ENCODE measurements around the gene PGAP6. TPM values are rescaled to one million over a fixed set of nuclear protein-coding genes. Genes with fewer than 3 reads are reported as not detected.
A peak's percentile ranks its signal among the peaks of the same experiment; 100 is the strongest.

Gene PGAP6
- total and polyA plus RNA-seq, 9 of the 15 experiments (the other 6 are each of a cell fraction or from before 2014, with no cell fraction given), result 0.45 to 50.2 (median 39.3) TPM

DNA sequence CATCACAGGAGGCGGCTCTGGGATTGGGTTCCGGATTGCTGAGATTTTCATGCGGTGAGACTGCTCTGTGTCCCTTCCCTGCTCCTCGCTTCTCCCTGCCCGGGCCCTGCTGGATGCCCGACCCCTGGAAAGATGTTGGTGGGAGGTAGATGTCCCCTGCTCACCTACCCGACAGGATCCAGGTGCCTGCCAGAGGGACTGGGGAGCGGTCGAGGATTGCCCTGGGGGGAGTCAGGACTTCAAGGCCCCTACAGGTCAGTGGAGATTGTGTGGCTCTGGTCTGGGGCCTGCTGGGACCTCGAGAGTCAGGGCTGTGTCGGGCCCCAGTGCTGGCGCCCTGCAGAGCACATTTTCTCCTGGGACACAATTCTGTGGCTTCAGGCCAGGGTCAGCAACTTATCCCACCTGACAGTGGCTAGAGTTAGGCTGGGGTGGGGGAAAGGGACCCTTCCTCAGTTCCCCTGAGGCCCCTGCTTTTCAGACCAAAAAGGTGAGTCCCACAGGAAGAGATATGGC lies 23.3 kb upstream of the PGAP6 start:
- ATAC-seq (no peak), FAIRE-seq (no peak), DNase-seq (ENCODE audit: extremely low read depth in 1 of 4, low spot score in 3 of 4) (no peak)
- TF ChIP-seq, protein P1, sequence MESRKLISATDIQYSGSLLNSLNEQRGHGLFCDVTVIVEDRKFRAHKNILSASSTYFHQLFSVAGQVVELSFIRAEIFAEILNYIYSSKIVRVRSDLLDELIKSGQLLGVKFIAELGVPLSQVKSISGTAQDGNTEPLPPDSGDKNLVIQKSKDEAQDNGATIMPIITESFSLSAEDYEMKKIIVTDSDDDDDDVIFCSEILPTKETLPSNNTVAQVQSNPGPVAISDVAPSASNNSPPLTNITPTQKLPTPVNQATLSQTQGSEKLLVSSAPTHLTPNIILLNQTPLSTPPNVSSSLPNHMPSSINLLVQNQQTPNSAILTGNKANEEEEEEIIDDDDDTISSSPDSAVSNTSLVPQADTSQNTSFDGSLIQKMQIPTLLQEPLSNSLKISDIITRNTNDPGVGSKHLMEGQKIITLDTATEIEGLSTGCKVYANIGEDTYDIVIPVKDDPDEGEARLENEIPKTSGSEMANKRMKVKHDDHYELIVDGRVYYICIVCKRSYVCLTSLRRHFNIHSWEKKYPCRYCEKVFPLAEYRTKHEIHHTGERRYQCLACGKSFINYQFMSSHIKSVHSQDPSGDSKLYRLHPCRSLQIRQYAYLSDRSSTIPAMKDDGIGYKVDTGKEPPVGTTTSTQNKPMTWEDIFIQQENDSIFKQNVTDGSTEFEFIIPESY (CRISPR knock-in tag; IDR thresholded peaks at IDR 0.05), result peak; percentile 52; the same call in 1 of the 2 replicates
- TF ChIP-seq ZNF79 (CRISPR knock-in tag; IDR thresholded peaks at IDR 0.05; ENCODE audit: low read depth) (no peak), ZZZ3 (IDR thresholded peaks at IDR 0.05) (no peak), DDX20 (tag; IDR thresholded peaks at IDR 0.05; ENCODE audit: low read depth) (no peak), ZNF263 (CRISPR knock-in tag; IDR thresholded peaks at IDR 0.05; ENCODE audit: borderline replicate concordance) (0 out of 2 replicates have a peak, but pooled peaks have one; percentile 29), RBFOX2 (IDR thresholded peaks at IDR 0.05; ENCODE audit: low read depth, low read length) (0 out of 2 replicates have a peak, but pooled peaks have one; percentile 18)
- TF ChIP-seq, protein P2, sequence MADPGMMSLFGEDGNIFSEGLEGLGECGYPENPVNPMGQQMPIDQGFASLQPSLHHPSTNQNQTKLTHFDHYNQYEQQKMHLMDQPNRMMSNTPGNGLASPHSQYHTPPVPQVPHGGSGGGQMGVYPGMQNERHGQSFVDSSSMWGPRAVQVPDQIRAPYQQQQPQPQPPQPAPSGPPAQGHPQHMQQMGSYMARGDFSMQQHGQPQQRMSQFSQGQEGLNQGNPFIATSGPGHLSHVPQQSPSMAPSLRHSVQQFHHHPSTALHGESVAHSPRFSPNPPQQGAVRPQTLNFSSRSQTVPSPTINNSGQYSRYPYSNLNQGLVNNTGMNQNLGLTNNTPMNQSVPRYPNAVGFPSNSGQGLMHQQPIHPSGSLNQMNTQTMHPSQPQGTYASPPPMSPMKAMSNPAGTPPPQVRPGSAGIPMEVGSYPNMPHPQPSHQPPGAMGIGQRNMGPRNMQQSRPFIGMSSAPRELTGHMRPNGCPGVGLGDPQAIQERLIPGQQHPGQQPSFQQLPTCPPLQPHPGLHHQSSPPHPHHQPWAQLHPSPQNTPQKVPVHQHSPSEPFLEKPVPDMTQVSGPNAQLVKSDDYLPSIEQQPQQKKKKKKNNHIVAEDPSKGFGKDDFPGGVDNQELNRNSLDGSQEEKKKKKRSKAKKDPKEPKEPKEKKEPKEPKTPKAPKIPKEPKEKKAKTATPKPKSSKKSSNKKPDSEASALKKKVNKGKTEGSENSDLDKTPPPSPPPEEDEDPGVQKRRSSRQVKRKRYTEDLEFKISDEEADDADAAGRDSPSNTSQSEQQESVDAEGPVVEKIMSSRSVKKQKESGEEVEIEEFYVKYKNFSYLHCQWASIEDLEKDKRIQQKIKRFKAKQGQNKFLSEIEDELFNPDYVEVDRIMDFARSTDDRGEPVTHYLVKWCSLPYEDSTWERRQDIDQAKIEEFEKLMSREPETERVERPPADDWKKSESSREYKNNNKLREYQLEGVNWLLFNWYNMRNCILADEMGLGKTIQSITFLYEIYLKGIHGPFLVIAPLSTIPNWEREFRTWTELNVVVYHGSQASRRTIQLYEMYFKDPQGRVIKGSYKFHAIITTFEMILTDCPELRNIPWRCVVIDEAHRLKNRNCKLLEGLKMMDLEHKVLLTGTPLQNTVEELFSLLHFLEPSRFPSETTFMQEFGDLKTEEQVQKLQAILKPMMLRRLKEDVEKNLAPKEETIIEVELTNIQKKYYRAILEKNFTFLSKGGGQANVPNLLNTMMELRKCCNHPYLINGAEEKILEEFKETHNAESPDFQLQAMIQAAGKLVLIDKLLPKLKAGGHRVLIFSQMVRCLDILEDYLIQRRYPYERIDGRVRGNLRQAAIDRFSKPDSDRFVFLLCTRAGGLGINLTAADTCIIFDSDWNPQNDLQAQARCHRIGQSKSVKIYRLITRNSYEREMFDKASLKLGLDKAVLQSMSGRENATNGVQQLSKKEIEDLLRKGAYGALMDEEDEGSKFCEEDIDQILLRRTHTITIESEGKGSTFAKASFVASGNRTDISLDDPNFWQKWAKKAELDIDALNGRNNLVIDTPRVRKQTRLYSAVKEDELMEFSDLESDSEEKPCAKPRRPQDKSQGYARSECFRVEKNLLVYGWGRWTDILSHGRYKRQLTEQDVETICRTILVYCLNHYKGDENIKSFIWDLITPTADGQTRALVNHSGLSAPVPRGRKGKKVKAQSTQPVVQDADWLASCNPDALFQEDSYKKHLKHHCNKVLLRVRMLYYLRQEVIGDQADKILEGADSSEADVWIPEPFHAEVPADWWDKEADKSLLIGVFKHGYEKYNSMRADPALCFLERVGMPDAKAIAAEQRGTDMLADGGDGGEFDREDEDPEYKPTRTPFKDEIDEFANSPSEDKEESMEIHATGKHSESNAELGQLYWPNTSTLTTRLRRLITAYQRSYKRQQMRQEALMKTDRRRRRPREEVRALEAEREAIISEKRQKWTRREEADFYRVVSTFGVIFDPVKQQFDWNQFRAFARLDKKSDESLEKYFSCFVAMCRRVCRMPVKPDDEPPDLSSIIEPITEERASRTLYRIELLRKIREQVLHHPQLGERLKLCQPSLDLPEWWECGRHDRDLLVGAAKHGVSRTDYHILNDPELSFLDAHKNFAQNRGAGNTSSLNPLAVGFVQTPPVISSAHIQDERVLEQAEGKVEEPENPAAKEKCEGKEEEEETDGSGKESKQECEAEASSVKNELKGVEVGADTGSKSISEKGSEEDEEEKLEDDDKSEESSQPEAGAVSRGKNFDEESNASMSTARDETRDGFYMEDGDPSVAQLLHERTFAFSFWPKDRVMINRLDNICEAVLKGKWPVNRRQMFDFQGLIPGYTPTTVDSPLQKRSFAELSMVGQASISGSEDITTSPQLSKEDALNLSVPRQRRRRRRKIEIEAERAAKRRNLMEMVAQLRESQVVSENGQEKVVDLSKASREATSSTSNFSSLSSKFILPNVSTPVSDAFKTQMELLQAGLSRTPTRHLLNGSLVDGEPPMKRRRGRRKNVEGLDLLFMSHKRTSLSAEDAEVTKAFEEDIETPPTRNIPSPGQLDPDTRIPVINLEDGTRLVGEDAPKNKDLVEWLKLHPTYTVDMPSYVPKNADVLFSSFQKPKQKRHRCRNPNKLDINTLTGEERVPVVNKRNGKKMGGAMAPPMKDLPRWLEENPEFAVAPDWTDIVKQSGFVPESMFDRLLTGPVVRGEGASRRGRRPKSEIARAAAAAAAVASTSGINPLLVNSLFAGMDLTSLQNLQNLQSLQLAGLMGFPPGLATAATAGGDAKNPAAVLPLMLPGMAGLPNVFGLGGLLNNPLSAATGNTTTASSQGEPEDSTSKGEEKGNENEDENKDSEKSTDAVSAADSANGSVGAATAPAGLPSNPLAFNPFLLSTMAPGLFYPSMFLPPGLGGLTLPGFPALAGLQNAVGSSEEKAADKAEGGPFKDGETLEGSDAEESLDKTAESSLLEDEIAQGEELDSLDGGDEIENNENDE (IDR thresholded peaks at IDR 0.05; ENCODE audit: low read depth, low read length), result no peak
- ChIA-PET POLR2A (interaction anchor here (0.9 to 1.0 kb wide), 2 partner anchors 12 to 34 kb away, joined by 3 to 5 read pairs; no protein-coding TSS in a partner anchor), CTCF (ENCODE audit: low intra/inter-chr PET ratio) (no interaction called here)
- peak overlapping the region; percentile 52 for H3K27ac ChIP-seq (ENCODE audit: extremely low read depth, low read depth, low read length)
- H3K4me2 ChIP-seq (ENCODE audit: insufficient read depth, low read length), result peak overlapping the region; percentile 49; the same call in 1 of the 2 replicates
- no TSS peak for BruUV-seq (replicated peaks)
- in situ Hi-C loops (cut with MboI), result no loop called here
- H3K79me2 ChIP-seq (ENCODE audit: control insufficient read depth, insufficient read depth, low read length), result peaks cover 19% of the 10 kb centered on the region
- no peaks in the 10 kb centered on the region for H3K9me1 ChIP-seq (ENCODE audit: control insufficient read depth, insufficient read depth, low read length)
- intact Hi-C loops (cut with micrococcal nuclease), result no loop called here
- peak overlapping the region; percentile 84 for H2AFZ ChIP-seq (ENCODE audit: low read depth, low read length)
- no peak overlapping the region for H3K4me3 ChIP-seq
- no peaks in the 10 kb centered on the region for H3K9me3 ChIP-seq (replicated peaks; ENCODE audit: control insufficient read depth, insufficient read depth, low read depth, low read length)
- no peaks in the 10 kb centered on the region for H3K27me3 ChIP-seq (ENCODE audit: control insufficient read depth in 2 of 2, insufficient read depth in 2 of 2, low read length in 2 of 2)
- WGBS (ENCODE audit: insufficient coverage, low coverage, missing lambda C conversion rate), result 67% methylated on average over 10 of the region's 12 CpGs
- peaks cover 22 to 52% of the 10 kb centered on the region in 2 experiments for H3K4me1 ChIP-seq (replicated peaks in 1 of 2; ENCODE audit: control insufficient read depth in 2 of 2, insufficient read depth in 2 of 2, low read length in 2 of 2)
- H4K20me1 ChIP-seq (replicated peaks; ENCODE audit: control insufficient read depth, insufficient read depth, low read length), result no peaks in the 10 kb centered on the region
- H3K9ac ChIP-seq (ENCODE audit: insufficient read depth in 1 of 2, low read depth in 2 of 2, low read length in 2 of 2), result peak overlapping the region; percentile 51 to 89
- peaks cover 7% of the 10 kb centered on the region; the same call in 1 of the 3 replicates for H3K36me3 ChIP-seq (ENCODE audit: control insufficient read depth, insufficient read depth, low read length)

Measured in K562 (cell line).